ENCODE measurements around the gene KRTAP5-4.

- no peak for TF ChIP-seq CTCF (conservative IDR thresholded peaks at IDR 0.05)
- TF ChIP-seq EZH2 (IDR thresholded peaks at IDR 0.05; ENCODE audit: low read depth), result no peak
Observed at GRCh38 chr11:1656670-1657069, 34.7 kb upstream of the KRTAP5-4 start.

Data from PC-9 (cell line).